GM21367 (cell line): ENCODE measurements around the gene SLC22A12.

Experiments
- ATAC-seq: cut with Tn5 transposase; IDR thresholded peaks from one replicate; pipeline ENCODE4 v1.9.1; 2021; ENCODE audit not compliant: unreplicated experiment

The SLC22A12 gene

GRCh38 chr11:64602466-64603070 lies 11.5 kb downstream of the SLC22A12 start:
- ATAC-seq, result no peak

GRCh38 chr11:64603411-64604110 lies 12.5 kb downstream of the SLC22A12 start:
- ATAC-seq, result no peak

DNA sequence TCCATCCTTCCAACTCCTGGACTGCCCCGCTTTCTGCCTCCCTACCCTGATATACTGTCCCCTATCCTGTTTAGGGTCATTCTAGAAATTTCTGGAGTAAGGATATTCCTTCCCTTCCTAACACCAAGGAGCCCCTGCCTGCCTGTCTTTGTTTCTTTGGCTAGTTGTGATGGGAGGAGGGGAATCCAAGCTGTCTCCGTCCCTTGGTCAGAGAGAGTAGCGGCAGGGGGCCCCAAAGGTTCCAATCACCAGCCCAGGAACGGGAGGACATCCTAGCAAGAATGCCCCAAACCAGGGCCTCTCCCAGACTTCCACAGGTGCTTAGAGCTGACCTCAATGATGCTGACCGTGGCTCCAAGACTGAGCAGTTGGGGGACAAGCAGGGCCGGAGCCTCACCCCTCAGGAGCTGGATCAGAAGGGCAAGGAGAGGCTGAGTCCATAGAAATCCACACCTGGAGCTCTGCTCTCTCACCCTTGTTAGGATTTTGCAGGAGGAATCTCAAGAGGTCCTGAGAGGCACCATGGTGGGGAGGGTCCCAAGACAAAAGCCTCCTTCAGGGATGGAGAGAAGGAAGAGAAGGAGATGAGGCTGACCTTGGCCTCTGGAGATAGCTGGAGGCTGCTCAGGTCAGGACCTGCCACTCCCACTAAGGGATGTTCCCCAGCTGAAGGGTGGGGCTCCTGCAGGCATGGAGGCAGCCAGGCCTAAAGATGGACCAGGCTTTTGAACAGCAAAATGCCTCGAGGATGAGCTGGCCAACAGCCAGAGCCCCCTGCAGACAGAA lies 13.6 kb downstream of the SLC22A12 start:
- no peak for ATAC-seq

DNA sequence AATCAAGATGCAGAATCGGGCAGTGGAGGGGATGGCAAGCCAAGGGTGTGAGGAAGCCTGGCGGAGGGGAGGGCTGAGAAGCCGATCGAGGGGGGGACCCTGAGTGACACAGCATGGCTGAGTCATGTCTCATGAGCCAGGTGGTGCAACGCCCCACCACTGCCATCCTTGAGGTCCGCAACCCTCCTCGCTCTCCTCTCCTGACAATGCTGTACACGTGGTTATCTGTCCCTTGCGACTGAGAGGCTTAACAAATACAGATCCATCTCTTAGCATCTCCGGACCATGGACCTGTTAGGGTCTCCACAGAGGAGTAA lies 14.2 kb downstream of the SLC22A12 start:
- ATAC-seq, result no peak

GRCh38 chr11:64605656-64606585 lies 14.9 kb downstream of the SLC22A12 start:
- no peak for ATAC-seq

GRCh38 chr11:64606796-64607380 lies 15.9 kb downstream of the SLC22A12 start:
- ATAC-seq, result no peak

- no peak for ATAC-seq
Measured at GRCh38 chr11:64607381-64607985, 16.5 kb downstream of the SLC22A12 start.

- no peak for ATAC-seq
Measured at GRCh38 chr11:64608046-64608445, 17.0 kb downstream of the SLC22A12 start.

DNA sequence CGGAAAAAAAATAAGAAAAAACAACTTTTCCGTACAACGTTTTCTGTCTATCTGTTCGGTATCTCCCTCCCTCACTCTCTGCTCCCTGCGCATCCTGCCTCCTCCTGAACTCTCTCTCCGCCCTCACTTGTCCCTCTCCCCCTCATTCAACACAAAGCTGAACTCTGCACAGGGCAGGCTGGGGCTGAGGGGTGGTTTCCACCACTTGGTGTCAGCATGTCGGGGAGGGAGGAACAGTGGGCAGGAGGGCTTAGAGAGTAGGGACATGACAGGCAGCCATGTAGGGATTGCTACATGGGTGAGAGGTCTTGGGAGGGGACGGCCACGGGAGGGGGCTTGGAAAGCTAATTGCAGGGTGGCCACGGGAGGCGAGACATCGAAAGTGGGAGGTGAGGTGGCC lies 17.6 kb downstream of the SLC22A12 start:
- no peak for ATAC-seq

GRCh38 chr11:64609436-64610047 lies 18.5 kb downstream of the SLC22A12 start:
- no peak for ATAC-seq

GRCh38 chr11:64610596-64610995 lies 19.6 kb downstream of the SLC22A12 start:
- ATAC-seq, result no peak

DNA sequence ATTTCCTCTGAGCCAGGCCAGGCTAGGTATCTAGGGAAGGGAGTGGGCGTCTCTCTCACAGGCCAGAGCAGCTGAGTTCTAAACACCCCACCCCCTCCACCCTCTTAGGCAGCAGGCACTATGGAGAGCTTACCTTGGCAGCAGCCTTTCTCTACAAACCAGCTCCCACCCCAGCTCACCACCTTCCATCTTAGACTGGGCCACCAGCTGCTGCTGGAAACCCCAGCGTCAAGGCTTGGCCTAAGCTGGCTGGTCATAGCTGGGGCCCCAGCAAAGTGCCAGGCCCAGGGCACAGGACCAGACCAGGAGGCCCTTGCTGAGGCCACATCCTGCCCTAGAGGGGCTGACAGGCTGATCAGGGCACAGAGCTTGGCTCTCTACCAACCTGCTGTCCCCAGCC lies 20.2 kb downstream of the SLC22A12 start:
- ATAC-seq, result no peak

DNA sequence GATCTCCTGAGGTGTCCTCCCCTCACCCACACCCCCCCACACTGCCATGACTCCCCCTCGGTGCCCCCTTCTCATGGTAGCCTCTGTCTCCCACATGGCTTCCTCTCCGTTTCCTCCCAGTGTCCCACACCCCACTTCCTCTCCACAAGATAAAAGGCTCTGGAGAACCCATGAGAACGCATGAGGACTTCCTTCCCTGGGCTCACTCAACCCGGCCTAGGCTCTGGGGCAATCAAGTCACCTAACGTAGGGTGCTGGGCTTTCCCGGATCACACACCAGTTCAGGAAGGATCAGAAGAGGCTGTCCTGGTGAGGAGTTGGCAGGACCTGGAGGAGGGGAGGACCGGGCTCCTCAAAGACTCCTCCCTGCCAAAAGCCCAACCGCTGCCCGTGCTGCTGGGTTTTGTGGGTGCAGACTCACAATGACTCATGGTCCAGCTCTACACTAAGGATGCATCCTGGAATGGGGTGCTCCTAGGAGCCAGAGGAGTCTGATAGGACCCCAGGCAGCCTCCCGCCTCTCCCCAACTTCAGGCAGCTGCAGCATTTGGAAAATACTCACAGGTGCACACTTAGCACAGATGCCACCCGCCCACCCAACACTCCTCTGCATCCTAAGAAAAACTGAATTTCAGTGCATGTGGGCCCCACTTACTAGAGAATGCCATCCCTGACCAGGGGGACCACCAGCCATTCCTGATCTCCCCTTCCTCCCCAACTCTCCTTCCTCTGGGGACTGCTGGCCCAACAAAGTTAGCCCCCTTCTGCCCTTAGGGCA lies 21.0 kb downstream of the SLC22A12 start:
- no peak for ATAC-seq

GRCh38 chr11:64613648-64614047 lies 22.6 kb downstream of the SLC22A12 start:
- no peak for ATAC-seq

GRCh38 chr11:64614917-64615316 lies 23.9 kb downstream of the SLC22A12 start:
- ATAC-seq, result no peak

DNA sequence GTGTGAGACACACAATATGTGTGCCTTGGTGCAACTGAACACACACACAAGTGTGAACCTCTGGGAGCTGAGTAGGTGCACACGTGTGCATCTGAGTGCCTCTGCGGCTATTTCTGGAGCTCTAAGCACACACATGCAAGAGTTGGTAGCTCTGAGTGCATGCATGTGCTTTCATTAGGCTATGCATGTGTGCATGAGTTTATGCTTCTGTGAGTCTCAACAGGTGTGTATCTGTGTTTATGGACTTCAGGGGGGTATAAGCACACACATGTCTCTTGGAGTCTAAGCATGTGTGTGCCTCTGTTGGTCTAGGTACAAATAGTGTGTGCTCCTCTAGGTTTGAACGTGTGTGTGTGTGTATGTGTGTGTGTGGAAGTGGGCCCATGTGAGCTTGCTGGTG lies 25.8 kb downstream of the SLC22A12 start:
- no peak for ATAC-seq

DNA sequence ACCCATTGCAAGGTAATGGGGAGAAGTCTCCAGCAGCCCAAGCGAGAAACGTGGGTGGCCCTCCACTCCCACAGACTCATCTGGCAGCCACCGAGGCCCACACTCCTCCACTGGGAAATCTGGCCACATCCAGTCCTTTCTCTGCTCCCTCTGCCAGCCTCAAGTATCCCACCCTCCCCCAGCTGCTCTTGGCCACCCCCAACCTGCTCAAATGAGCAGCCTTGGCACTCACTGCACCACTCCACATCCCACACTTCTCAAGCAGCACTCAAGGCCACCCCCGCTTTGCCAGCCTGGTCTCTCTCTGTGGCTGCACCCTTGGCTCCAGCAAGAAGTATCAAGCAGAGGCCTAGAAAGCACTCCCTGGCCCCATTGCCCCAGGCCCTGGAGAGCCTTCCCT lies 28.2 kb downstream of the SLC22A12 start:
- no peak for ATAC-seq

- ATAC-seq, result no peak
Measured at GRCh38 chr11:64619811-64620380, 28.9 kb downstream of the SLC22A12 start.
